Neural cell (in vitro differentiated cells): ENCODE results near the gene EXOC1.

Experiments
- CTCF ChIP-seq: fragments of 450-650 bp; IDR thresholded peaks from 2 replicates; pipeline ENCODE4 v1.5.1; 2014; ENCODE audit warnings: antibody characterized with exemption, mild to moderate bottlenecking, moderate library complexity; ENCODE audit not compliant: poor library complexity, severe bottlenecking
- EP300 ChIP-seq: fragments of 450-650 bp; conservative IDR thresholded peaks from 2 replicates; pipeline ENCODE4 v1.6.1; 2014; ENCODE audit warnings: antibody characterized with exemption, mild to moderate bottlenecking, moderate library complexity; ENCODE audit not compliant: poor library complexity, severe bottlenecking
- EZH2 ChIP-seq: fragments of 200-600, 300-800 bp; shearing (Covaris generic), sonication (generic); IDR thresholded peaks from 2 replicates; pipeline ENCODE4 v1.6.1; 2014; ENCODE audit warnings: antibody characterized with exemption, low read length, borderline replicate concordance, mild to moderate bottlenecking; ENCODE audit not compliant: insufficient read depth, poor library complexity, severe bottlenecking
- MXI1 ChIP-seq: fragments of 450-650 bp; conservative IDR thresholded peaks from 2 replicates; pipeline ENCODE4 v1.6.1; 2014; ENCODE audit warnings: antibody characterized with exemption, mild to moderate bottlenecking; ENCODE audit not compliant: poor library complexity, severe bottlenecking
- POLR2AphosphoS5 ChIP-seq: IDR thresholded peaks from 2 replicates; pipeline ENCODE4 v1.6.1; 2012
- RAD21 ChIP-seq: fragments of 450-650 bp; conservative IDR thresholded peaks from 2 replicates; pipeline ENCODE4 v1.6.1; 2014; ENCODE audit warnings: antibody characterized with exemption, mild to moderate bottlenecking, moderate library complexity
- REST ChIP-seq: IDR thresholded peaks from 2 replicates; pipeline ENCODE4 v1.6.1; 2012; ENCODE audit warnings: borderline replicate concordance
- TAF1 ChIP-seq: IDR thresholded peaks from 2 replicates; pipeline ENCODE4 v1.6.1; 2012; ENCODE audit warnings: low read depth

DNA sequence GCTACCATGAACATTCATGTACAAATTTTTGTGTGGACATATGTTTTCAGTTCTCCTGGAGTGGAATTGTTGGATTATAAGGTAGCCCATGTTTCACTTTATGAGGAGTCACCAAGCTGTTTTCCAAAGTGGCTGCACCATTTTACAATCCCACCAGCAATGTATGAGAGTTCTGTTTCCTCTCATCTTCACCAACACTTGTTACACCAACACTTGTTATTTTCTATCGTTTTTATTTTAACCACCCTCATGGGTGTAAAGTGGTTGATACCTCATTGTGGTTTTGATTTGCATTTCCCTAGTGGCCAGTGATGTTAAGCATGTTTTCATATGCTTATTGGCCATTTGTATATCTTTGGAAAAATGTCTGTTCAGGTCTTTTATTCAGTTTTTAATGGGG is 4.1 kb downstream of the EXOC1 start:
- TF ChIP-seq CTCF (no peak), REST (no peak), RAD21 (no peak), EZH2 (no peak), POLR2AphosphoS5 (no peak), TAF1 (no peak), MXI1 (no peak), EP300 (no peak)
